Neural progenitor cell (in vitro differentiated cells): ENCODE measurements around the gene STRIP1. TPM values are rescaled to one million over a fixed set of nuclear protein-coding genes. Genes with fewer than 3 reads are reported as not detected.

Source experiments
- DNase-seq: peaks from one replicate; pipeline ENCODE4 v3.0.0-alpha.2; 2016; ENCODE audit warnings: low spot score
- H2AFZ ChIP-seq: fragments of 200-600 bp; sonication (generic); replicated peaks from 2 replicates; pipeline ENCODE4 v1.6.1; 2016; ENCODE audit warnings: antibody characterized with exemption
- H3F3A ChIP-seq: fragments of 200-600 bp; sonication (generic); 2 replicates; pipeline ENCODE4 v1.6.1; 2016; ENCODE audit warnings: antibody characterized with exemption, low read depth
- H3K27ac ChIP-seq: fragments of 200-600 bp; sonication (generic); 2 replicates; pipeline ENCODE4 v1.5.1; 2016; ENCODE audit warnings: mild to moderate bottlenecking
- H3K27me3 ChIP-seq: fragments of 200-600 bp; sonication (generic); 2 replicates; pipeline ENCODE4 v1.6.1; 2016; ENCODE audit warnings: mild to moderate bottlenecking, moderate library complexity
- H3K36me3 ChIP-seq: fragments of 200-600 bp; sonication (generic); 2 replicates; pipeline ENCODE4 v1.5.1; 2016
- H3K4me1 ChIP-seq: fragments of 200-600 bp; sonication (generic); 2 replicates; pipeline ENCODE4 v1.6.1; 2016; ENCODE audit warnings: mixed run types
- H3K4me2 ChIP-seq: fragments of 200-600 bp; sonication (generic); 2 replicates; pipeline ENCODE4 v1.6.1; 2016
- H3K4me3 ChIP-seq: fragments of 200-600 bp; sonication (generic); 2 replicates; pipeline ENCODE4 v1.5.1; 2016
- H3K79me2 ChIP-seq: fragments of 200-600 bp; sonication (generic); 2 replicates; pipeline ENCODE4 v1.6.1; 2016; ENCODE audit warnings: low read depth
- H3K9ac ChIP-seq: fragments of 200-600 bp; sonication (generic); 2 replicates; pipeline ENCODE4 v1.6.1; 2016
- H3K9me3 ChIP-seq: fragments of 200-600 bp; sonication (generic); 2 replicates; pipeline ENCODE4 v1.5.1; 2016; ENCODE audit warnings: low read depth
- H4K20me1 ChIP-seq: fragments of 200-600 bp; sonication (generic); 2 replicates; pipeline ENCODE4 v1.6.1; 2016; ENCODE audit warnings: low read depth
- H3K27ac Mint-ChIP-seq: 3 replicates; pipeline ENCODE4 v1.8.0; 2021; ENCODE audit warnings: mixed read lengths
- H3K27me3 Mint-ChIP-seq: 2 replicates; pipeline ENCODE4 v1.8.0; 2022; ENCODE audit warnings: low read depth, mild to moderate bottlenecking, inconsistent platforms, moderate library complexity, mixed read lengths; ENCODE audit not compliant: insufficient read depth
- H3K36me3 Mint-ChIP-seq: 3 replicates; pipeline ENCODE4 v1.8.0; 2021; ENCODE audit warnings: mixed read lengths
- H3K4me1 Mint-ChIP-seq: 3 replicates; pipeline ENCODE4 v1.8.0; 2021; ENCODE audit warnings: mixed read lengths
- H3K4me3 Mint-ChIP-seq: 3 replicates; pipeline ENCODE4 v1.8.0; 2021; ENCODE audit warnings: mild to moderate bottlenecking, moderate library complexity, mixed read lengths
- H3K9me3 Mint-ChIP-seq: 3 replicates; pipeline ENCODE4 v1.8.0; 2020; ENCODE audit warnings: mixed read lengths
- CTCF ChIP-seq: fragments of 200-600 bp; sonication (generic); IDR thresholded peaks from 2 replicates; pipeline ENCODE4 v1.5.1; 2017; ENCODE audit warnings: antibody characterized with exemption, mild to moderate bottlenecking
- EZH2 ChIP-seq: fragments of 200-600 bp; sonication (generic); IDR thresholded peaks from 2 replicates; pipeline ENCODE4 v1.6.1; 2017; ENCODE audit warnings: antibody characterized with exemption, mild to moderate bottlenecking, moderate library complexity
- EZH2phosphoT487 ChIP-seq: fragments of 200-600 bp; sonication (generic); IDR thresholded peaks from 2 replicates; pipeline ENCODE4 v1.6.1; 2017; ENCODE audit warnings: antibody characterized with exemption
- total RNA-seq: library from RNA; depleted of rRNA; stranded (reverse); fragments of >200 nt; gene quantifications from 2 replicates; pipeline ENCODE4 v1.2.3, GENCODE V29; 2015; ENCODE audit warnings: low replicate concordance

STRIP1 gene
- total RNA-seq, result 55.0 and 67.5 TPM in 2 replicates

- peak; percentile 95 for DNase-seq
- H3K4me2 ChIP-seq, result peak within 1 kb of the TSS; percentile 96
- H3K4me1 Mint-ChIP-seq, result peaks cover 32% of the 10 kb centered on the region
- peaks cover 29% of the 10 kb centered on the region for H4K20me1 ChIP-seq
- peaks cover 14% of the 10 kb centered on the region for H3F3A ChIP-seq
- no peaks in the 10 kb centered on the region for H3K9me3 Mint-ChIP-seq
- H3K9ac ChIP-seq, result peak within 1 kb of the TSS; percentile 97
- H2AFZ ChIP-seq, result peak within 1 kb of the TSS; percentile 94
- peak within 1 kb of the TSS; percentile 91 for H3K4me3 ChIP-seq
- H3K36me3 ChIP-seq, result no peaks in the 10 kb centered on the region
- peak within 1 kb of the TSS; percentile 85 for H3K27ac ChIP-seq
- H3K9me3 ChIP-seq, result no peaks in the 10 kb centered on the region
- H3K27me3 ChIP-seq, result no peaks in the 10 kb centered on the region
- H3K27ac Mint-ChIP-seq, result peak within 1 kb of the TSS; percentile 87
- no peaks in the 10 kb centered on the region for H3K27me3 Mint-ChIP-seq
- peaks cover 31% of the 10 kb centered on the region for H3K79me2 ChIP-seq
- no peak for TF ChIP-seq CTCF
- no peak for TF ChIP-seq EZH2
- TF ChIP-seq EZH2phosphoT487, result no peak
- H3K4me1 ChIP-seq, result peaks cover 9% of the 10 kb centered on the region
- peak within 1 kb of the TSS; percentile 98 for H3K4me3 Mint-ChIP-seq
- H3K36me3 Mint-ChIP-seq, result peaks cover 17% of the 10 kb centered on the region
Measured at GRCh38 chr1:110034451-110035235, at the start of gene STRIP1. Gene STRIP1 (plus strand): TSS chr1:110034624. CDS start chr1:110034638, 14 bp downstream.

GRCh38 chr1:109985247-109986053, 49.0 kb upstream of the STRIP1 start:
- no peak overlapping the region for H3K27ac ChIP-seq
- TF ChIP-seq EZH2phosphoT487 (no peak), CTCF (no peak), EZH2 (no peak)
- peaks cover 37% of the 10 kb centered on the region for H3K4me1 Mint-ChIP-seq

GRCh38 chr1:109986054-109986444, 48.4 kb upstream of the STRIP1 start:
- Histone ChIP-seq H3K4me1 (peaks cover 20% of the 10 kb centered on the region), H4K20me1 (peaks cover 58% of the 10 kb centered on the region), H3K27ac (no peak overlapping the region), H3K4me3 (peak overlapping the region; percentile 94), H2AFZ (no peak overlapping the region), H3F3A (peaks cover 12% of the 10 kb centered on the region), H3K79me2 (peaks cover 64% of the 10 kb centered on the region), H3K4me2 (peak overlapping the region; percentile 95), H3K9ac (no peak overlapping the region), H3K27me3 (no peaks in the 10 kb centered on the region), H3K36me3 (no peaks in the 10 kb centered on the region), H3K9me3 (no peaks in the 10 kb centered on the region)
- peak overlapping the region; percentile 98 for H3K4me3 Mint-ChIP-seq
- H3K4me1 Mint-ChIP-seq, result peaks cover 37% of the 10 kb centered on the region
- peak overlapping the region; percentile 95 for H3K27ac Mint-ChIP-seq
- H3K27me3 Mint-ChIP-seq, result peaks cover 8% of the 10 kb centered on the region
- TF ChIP-seq CTCF (no peak), EZH2phosphoT487 (peak; percentile 36), EZH2 (no peak)
- peak; percentile 85 for DNase-seq
- peaks cover 24% of the 10 kb centered on the region for H3K36me3 Mint-ChIP-seq
- peaks cover 9% of the 10 kb centered on the region for H3K9me3 Mint-ChIP-seq

More at GRCh38 chr1:109985247-109986053, 49.0 kb upstream of the STRIP1 start:
- no peaks in the 10 kb centered on the region for H3K27me3 ChIP-seq
- Mint-ChIP-seq H3K9me3 (peaks cover 9% of the 10 kb centered on the region), H3K36me3 (peaks cover 21% of the 10 kb centered on the region), H3K27ac (peak overlapping the region; percentile 95), H3K4me3 (peak overlapping the region; percentile 98), H3K27me3 (peaks cover 9% of the 10 kb centered on the region)
- peak overlapping the region; percentile 84 for H3K9ac ChIP-seq
- no peaks in the 10 kb centered on the region for H3K9me3 ChIP-seq
- peaks cover 52% of the 10 kb centered on the region for H4K20me1 ChIP-seq
- H3K36me3 ChIP-seq, result no peaks in the 10 kb centered on the region
- H3F3A ChIP-seq, result peaks cover 12% of the 10 kb centered on the region
- H3K79me2 ChIP-seq, result peaks cover 58% of the 10 kb centered on the region
- peak overlapping the region; percentile 95 for H3K4me2 ChIP-seq
- H2AFZ ChIP-seq, result no peak overlapping the region
- peak overlapping the region; percentile 94 for H3K4me3 ChIP-seq
- H3K4me1 ChIP-seq, result peaks cover 20% of the 10 kb centered on the region
- DNase-seq, result no peak
